ENCODE results near the gene CCL21.

Gene CCL21

GRCh38 chr9:34701769-34702736, 7.9 kb downstream of the CCL21 start:
- DNase-seq, result peak; percentile 64

DNA sequence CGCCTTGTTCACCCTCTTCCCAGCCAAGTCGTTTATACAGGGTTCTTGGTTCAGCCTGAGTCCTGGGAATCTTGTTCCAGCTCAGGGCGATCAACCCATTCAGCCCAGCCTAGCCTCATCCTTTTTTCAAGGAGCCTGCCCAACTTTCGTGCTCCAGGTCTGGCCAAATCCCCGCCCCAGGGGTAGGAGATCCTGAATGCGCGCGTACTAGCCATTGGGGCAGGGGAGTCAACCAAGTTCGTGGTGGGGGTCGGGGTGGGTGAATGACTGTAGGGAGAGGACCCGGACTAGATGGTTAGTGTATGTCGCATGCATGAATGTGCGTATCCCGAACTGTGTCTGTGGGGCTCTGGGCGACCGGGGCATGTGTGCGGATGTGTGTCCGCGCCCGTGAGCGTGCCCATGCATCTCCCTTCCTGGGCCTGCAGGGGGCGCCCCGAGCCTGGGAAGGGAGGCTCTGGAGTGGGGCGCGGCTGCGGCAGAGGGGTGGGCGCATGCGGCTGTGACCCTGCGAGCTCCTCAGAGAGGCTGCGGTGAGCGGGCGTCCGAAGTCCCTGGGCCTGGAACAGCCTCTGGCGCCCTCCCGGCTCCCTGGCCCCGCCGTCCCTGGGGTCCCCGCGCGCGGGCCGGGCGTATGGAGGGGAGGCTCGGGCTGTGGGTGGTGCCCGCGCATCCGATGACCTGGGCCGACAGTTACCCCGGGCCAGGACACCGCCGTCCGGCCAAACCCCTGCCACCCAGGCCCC, 8.7 kb downstream of the CCL21 start:
- DNase-seq, result peak; percentile 23

- no peak for DNase-seq
Observed at GRCh38 chr9:34694811-34695210, 15.1 kb downstream of the CCL21 start.

DNA sequence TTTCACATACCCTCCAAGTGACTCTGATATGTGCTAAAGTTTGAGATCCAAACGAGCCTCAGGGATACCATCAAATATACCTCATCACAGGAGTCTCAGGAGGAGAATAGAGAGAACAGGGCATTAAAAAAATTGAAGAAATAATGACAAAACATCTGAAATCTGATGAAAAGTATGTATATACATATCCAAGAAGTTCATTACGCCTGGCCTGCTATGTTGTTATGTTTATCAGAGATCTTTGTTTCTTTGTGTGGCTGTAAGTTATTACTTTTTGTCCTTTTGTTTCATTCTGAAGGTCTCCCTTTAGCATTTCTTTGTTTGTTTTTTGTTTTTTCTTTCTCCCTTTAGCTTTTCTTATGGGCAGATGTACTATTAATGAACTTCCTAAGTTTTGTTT, 16.4 kb downstream of the CCL21 start:
- DNase-seq, result no peak

DNA sequence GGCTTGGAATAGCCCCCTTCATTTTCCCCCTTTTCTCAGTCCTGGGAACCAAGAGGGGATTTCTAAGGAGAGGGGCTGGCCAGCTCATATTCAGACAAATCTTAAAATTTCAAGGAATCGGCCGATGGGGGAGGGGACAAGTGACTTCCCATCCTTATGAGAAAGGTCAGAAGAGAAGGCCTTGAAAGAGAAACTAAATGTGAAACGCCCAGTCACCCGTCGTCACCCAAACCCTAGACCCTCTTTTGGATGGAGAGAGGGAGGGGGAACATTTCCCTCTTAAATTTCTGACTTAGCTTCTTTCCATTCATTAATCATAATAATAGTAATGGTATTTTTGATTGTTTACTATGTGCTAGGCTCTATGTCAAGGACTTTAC, 18.0 kb downstream of the CCL21 start:
- DNase-seq, result no peak

- DNase-seq, result no peak
Observed at GRCh38 chr9:34690983-34691935, 18.7 kb downstream of the CCL21 start, which contains the start of gene CCL19. CCL19 (minus strand) TSS chr9:34691276; CDS start chr9:34691139, 137 bp downstream.

DNA sequence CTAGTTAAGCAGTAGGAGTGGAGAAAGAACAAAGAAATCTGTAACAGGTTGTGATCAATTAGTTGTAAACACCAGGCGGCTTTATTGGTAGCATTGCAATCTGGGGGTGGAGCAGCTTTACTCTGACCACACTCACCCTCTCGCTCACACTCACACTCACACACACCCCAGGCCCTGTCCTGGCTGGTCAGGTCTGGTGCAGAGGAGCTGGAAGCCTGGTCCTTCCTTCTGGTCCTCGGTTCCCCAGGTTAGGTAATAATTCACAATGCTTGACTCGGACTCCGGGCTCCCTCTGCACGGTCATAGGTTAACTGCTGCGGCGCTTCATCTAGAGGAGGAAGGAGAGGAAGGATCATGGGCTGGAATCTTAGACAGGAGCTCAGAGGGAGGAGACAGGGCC, 20.4 kb downstream of the CCL21 start:
- DNase-seq, result no peak

GRCh38 chr9:34689116-34689470, 20.8 kb downstream of the CCL21 start:
- no peak for DNase-seq

- DNase-seq, result no peak
Observed at GRCh38 chr9:34688329-34689115, 21.4 kb downstream of the CCL21 start.

GRCh38 chr9:34687276-34688030, 22.5 kb downstream of the CCL21 start:
- no peak for DNase-seq

DNA sequence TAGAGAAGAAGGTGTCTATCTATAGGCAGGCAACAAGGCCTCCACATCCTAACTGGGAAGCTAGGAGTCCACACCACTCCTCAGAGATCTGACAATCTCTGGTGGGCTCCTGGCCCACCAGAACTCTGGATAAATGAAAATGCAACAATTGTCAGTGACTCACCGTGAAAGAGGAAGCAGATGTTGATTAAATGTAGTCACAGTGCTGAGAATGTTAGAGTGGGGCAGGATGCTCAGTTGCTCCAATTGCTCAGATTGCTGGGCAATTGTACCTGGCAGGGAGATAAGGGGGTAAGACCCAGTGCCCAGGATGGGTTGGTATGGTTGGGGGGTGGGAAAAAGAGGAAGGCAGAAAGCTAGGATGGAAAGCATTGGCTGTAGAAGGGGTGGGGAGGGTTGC, 23.2 kb downstream of the CCL21 start:
- no peak for DNase-seq

DNA sequence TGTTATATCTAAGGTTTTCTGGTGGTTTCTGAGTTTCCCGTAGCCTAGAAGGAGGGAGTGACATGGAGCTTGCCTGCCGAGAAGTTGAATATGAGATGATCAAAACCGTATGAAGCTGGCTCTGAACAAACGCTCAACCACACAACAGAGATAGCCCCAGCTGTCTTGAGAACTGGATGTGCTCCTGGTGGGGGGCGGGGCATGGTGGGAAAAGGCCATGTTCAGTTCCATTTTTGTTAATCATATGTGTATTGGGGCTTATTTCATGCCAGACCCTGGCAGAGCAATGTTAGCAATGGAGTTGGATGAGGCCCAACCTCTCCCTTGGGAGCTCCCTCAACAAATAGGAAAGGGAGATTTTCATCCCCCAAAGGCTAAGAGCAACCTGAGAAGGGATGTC, 23.7 kb downstream of the CCL21 start:
- DNase-seq, result no peak

DNA sequence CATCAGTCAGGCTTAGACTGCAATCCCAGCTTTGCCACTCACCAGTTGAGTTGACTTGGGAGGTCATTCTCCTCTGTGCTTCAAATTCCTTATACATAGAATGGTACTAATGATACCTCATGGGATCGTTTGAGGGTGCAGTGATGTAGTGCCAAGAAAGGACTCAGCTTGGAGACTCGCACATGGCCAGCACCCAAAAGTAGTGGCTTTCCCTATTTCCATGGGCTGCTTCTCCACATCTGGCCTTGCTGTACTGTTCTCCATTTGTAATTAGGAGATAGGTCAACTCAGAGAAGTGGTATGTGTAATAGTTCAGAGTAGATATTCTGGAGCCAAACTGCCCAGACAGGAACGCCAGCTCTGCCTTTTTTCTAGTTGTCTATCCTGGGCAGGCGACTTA, 24.3 kb downstream of the CCL21 start:
- DNase-seq, result no peak

DNA sequence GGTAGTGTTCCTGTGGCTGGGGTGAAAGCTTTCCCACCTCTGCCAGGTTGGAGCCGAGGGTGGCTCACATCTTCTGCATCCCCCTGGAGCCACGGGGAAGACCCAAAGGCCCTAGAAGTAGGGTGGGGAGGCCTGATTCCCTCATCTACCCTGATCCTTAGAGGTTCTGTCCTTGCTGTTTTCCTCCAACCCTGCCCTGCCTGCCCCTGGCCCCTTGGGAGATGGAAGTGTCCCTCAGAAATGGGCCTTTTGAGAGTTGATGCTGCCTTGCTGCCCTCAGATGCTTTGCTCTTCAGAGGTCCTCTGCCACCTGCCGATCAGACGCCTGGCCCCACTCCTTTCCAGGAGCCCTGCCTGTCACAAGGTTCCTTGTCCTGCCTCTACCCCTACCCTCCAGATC, 25.1 kb downstream of the CCL21 start:
- DNase-seq, result no peak

GRCh38 chr9:34684145-34684544, 25.8 kb downstream of the CCL21 start:
- DNase-seq, result no peak

DNA sequence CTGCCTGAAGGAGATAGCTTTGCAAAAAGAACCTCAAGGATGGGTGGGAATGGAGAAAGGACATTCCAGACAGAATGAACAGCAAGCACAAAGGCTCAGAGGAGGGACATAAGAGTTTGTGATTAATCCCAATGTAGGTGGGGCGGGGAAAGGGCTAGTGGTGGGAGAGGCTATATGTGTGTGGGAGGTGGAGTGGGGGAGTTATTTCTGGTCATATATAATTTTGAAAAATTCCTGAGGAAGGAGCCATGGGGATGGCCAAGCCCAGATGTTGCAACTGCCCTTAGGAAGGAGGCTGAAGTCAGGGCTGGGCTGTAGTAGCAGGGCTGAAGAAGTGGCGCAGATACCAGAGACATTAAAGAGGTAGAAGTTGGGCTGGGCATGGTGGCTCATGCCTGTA, 34.1 kb downstream of the CCL21 start:
- DNase-seq, result no peak

DNA sequence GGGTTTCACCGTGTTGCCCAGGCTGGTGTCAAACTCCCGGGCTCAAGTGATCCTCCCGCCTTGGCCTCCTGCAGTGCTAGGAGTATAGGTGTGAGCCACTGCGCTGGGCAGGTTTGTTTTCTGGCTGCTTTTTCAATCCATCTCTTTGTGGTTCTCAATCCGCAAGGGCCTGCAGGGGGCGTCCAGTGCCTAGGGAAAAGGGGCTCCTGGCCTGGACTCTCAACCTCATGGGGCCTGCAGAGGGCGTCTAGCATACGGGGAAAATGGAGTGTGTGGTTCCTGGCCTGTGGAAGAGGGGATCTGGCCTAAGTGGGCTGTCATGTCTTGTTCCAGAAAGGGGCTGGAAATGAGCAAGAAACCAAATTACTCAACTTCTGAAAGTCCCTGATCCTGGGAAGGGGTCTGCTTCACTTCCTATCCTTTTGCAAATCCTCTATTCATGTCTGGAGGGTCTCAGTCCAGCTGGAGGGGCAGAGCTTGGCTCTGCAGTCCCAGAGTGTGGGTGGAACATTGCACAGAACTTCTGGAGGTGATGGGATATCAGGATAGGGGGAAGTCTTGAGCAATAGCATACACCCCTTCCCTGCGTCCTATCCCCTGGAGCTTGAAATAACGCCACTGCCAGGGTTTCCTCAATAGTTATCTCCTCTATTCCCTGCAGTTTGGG, 34.8 kb downstream of the CCL21 start:
- DNase-seq, result peak; percentile 66

GRCh38 chr9:34674440-34674839, 35.5 kb downstream of the CCL21 start:
- DNase-seq, result no peak

- DNase-seq, result no peak
Observed at GRCh38 chr9:34671307-34671706, 38.6 kb downstream of the CCL21 start.

GRCh38 chr9:34669809-34670562, 40.0 kb downstream of the CCL21 start:
- DNase-seq, result no peak

Measured in MV-4-11 (cell line).